SK-N-DZ (cell line): ENCODE data around the gene SH3BGR.

ENCODE experiments used
- DNase-seq: peaks from one replicate; pipeline ENCODE4 v3.0.0-alpha.2; 2015; ENCODE audit warnings: low spot score

Gene SH3BGR

GRCh38 chr21:39511102-39511501, 59.3 kb downstream of the SH3BGR start:
- DNase-seq = no peak

- DNase-seq = no peak
These were observed 62.0 kb downstream of the SH3BGR start for GRCh38 chr21:39513735-39514134.

- DNase-seq = no peak
These were observed 64.1 kb downstream of the SH3BGR start for GRCh38 chr21:39515684-39516472.

GRCh38 chr21:39518055-39518846, 66.5 kb downstream of the SH3BGR start:
- peak; percentile 69 for DNase-seq

- DNase-seq = no peak
These were observed 67.1 kb downstream of the SH3BGR start for GRCh38 chr21:39518847-39519210.

GRCh38 chr21:39519835-39520234, 68.1 kb downstream of the SH3BGR start:
- DNase-seq = no peak

GRCh38 chr21:39523399-39523798, 71.6 kb downstream of the SH3BGR start:
- no peak for DNase-seq

GRCh38 chr21:39523915-39524314, 72.1 kb downstream of the SH3BGR start:
- no peak for DNase-seq

- no peak for DNase-seq
These were observed 73.4 kb downstream of the SH3BGR start for GRCh38 chr21:39525129-39525528.

- DNase-seq = no peak
These were observed 73.8 kb downstream of the SH3BGR start for GRCh38 chr21:39525601-39526000.

- no peak for DNase-seq
These were observed 75.4 kb downstream of the SH3BGR start for GRCh38 chr21:39527067-39527595.

- DNase-seq = no peak
These were observed 76.1 kb downstream of the SH3BGR start for GRCh38 chr21:39527664-39528381.

- no peak for DNase-seq
These were observed 77.3 kb downstream of the SH3BGR start for GRCh38 chr21:39529026-39529425.

- no peak for DNase-seq
These were observed 79.3 kb downstream of the SH3BGR start for GRCh38 chr21:39531064-39531463.

- DNase-seq = no peak
These were observed 80.1 kb downstream of the SH3BGR start for GRCh38 chr21:39531840-39532239.

GRCh38 chr21:39533545-39534380, 82.0 kb downstream of the SH3BGR start:
- no peak for DNase-seq

- DNase-seq = no peak
These were observed 84.1 kb downstream of the SH3BGR start for GRCh38 chr21:39535646-39536437.

GRCh38 chr21:39536835-39537234, 85.1 kb downstream of the SH3BGR start:
- DNase-seq = no peak

- no peak for DNase-seq
These were observed 85.8 kb downstream of the SH3BGR start for GRCh38 chr21:39537571-39537970.

- DNase-seq = no peak
These were observed 86.8 kb downstream of the SH3BGR start for GRCh38 chr21:39538453-39539042.
